ENCODE data around the gene MAP4K2. TPM values are rescaled to one million over a fixed set of nuclear protein-coding genes. Genes with fewer than 3 reads are reported as not detected.

MAP4K2 gene
- total and polyA plus RNA-seq, 7 donors: 3.0 to 6.7 (median 4.5) TPM

- intact Hi-C loops (cut with DNase I): no loop called here
Measured at GRCh38 chr11:64802370-64803157, 450 bp downstream of the MAP4K2 start.

GRCh38 chr11:64801561-64802369, 1.2 kb downstream of the MAP4K2 start:
- Histone ChIP-seq H3K4me1 (peaks cover 7% of the 10 kb centered on the region), H3K4me3 (peak overlapping the region; percentile 66), H3K36me3 (ENCODE audit: insufficient read depth in 1 of 2, low read depth in 1 of 2) (peaks cover 0 to 37% of the 10 kb centered on the region in 2 donors), H3K27me3 (ENCODE audit: insufficient read depth in 3 of 3, low read length in 2 of 3) (no peaks in the 10 kb centered on the region), H3K9me3 (no peaks in the 10 kb centered on the region), H3K27ac (peak overlapping the region; percentile 60)
- DNase-seq (no peak), ATAC-seq (no peak)
- WGBS, 3 donors: 47 to 68% (median 57%) methylated on average over 10 to 13 of the region's 13 CpGs
- intact Hi-C loops (cut with DNase I): no loop called here
- TF ChIP-seq CTCF (IDR thresholded peaks at IDR 0.05): no peak

More at GRCh38 chr11:64802370-64803157, 450 bp downstream of the MAP4K2 start:
- 17 to 24% (median 19%) methylated on average over 34 to 54 of the region's 54 CpGs for WGBS, 3 donors
- ATAC-seq (peak in 3 of 4 donors; percentile 1 to 8 (median 4)), DNase-seq (no peak)
- H3K27ac ChIP-seq: peak overlapping the region; percentile 60
- peak overlapping the region; percentile 66 for H3K4me3 ChIP-seq
- H3K4me1 ChIP-seq: peaks cover 7% of the 10 kb centered on the region
- peaks cover 0 to 39% of the 10 kb centered on the region in 2 donors for H3K36me3 ChIP-seq (ENCODE audit: insufficient read depth in 1 of 2, low read depth in 1 of 2)
- no peaks in the 10 kb centered on the region for H3K27me3 ChIP-seq (ENCODE audit: insufficient read depth in 3 of 3, low read length in 2 of 3)
- no peaks in the 10 kb centered on the region for H3K9me3 ChIP-seq
- TF ChIP-seq CTCF (IDR thresholded peaks at IDR 0.05): no peak

DNA sequence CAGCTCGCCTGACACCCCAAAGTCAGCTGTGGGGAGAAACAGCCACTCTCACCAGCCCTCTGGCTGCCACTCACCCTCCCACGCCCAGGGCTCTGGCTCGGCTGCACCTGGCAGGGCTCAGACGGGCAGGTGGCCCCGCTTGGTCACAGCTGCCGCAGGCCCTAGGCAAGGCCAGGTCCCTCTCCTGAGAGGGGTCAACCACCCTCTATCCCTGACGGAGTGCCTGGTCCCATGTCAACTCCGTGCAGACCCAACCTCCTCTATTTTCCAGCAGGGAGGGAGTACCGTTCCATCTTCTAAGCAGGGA, 1.9 kb downstream of the MAP4K2 start:
- WGBS, 3 donors: 56 to 72% (median 60%) methylated on average over 9 of the region's 9 CpGs
- Histone ChIP-seq H3K27ac (peak overlapping the region; percentile 60), H3K27me3 (ENCODE audit: insufficient read depth in 3 of 3, low read length in 2 of 3) (no peaks in the 10 kb centered on the region), H3K9me3 (no peaks in the 10 kb centered on the region), H3K4me1 (peaks cover 7% of the 10 kb centered on the region), H3K4me3 (no peak overlapping the region), H3K36me3 (ENCODE audit: insufficient read depth in 1 of 2, low read depth in 1 of 2) (peaks cover 0 to 36% of the 10 kb centered on the region in 2 donors)
- intact Hi-C loops (cut with DNase I): no loop called here
- ATAC-seq (no peak), DNase-seq (no peak)
- no peak for TF ChIP-seq CTCF (IDR thresholded peaks at IDR 0.05)

DNA sequence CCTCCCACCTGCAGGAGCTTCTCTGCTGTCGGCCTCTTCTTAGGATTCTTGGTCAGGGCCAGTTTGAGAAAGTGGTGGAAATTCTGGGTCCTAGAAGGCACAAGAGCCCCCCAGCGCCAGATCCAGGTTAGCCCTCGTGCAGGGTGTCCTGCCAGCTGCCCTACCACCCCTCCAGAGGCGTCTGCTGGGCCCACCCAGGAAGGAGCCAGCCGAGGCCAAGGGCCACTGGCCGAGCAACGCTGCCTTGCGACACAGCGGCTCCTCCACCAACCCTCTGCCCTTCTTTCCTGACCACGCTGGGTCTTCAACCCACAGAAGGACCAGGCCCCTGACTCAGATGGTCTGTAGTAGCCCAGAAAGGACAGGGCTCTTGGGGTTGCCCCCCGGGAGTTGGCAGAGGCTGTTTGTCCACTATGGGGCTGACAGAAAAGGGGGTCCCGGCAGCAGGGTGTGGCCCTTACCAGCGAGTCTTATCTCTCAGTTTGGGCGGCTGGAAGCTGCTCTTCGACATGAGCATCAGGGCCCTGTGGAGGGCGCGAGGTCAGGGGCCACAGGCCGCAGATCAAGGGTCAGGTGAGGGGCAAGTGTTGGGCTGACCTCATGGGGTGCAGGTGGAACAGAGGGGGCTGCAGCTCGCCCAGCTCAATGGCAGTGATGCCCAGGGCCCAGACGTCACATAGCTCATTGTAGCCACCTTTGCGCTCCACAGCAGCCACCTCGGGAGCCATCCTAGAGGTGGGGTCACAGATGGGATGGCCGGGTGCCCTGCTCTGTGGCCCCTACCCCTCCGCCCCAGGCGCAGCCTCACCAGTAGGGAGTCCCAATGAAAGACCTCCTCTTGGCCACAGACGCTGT, 2.5 kb downstream of the MAP4K2 start:
- ATAC-seq (no peak), DNase-seq (no peak)
- H3K9me3 ChIP-seq: no peaks in the 10 kb centered on the region
- TF ChIP-seq CTCF (IDR thresholded peaks at IDR 0.05): no peak
- WGBS, 3 donors: 78 to 82% (median 80%) methylated on average over 25 to 26 of the region's 26 CpGs
- peak overlapping the region; percentile 60 for H3K27ac ChIP-seq
- H3K4me3 ChIP-seq: no peak overlapping the region
- intact Hi-C loops (cut with DNase I): no loop called here
- peaks cover 7% of the 10 kb centered on the region for H3K4me1 ChIP-seq
- H3K27me3 ChIP-seq (ENCODE audit: insufficient read depth in 3 of 3, low read length in 2 of 3): no peaks in the 10 kb centered on the region
- peaks cover 0 to 33% of the 10 kb centered on the region in 2 donors for H3K36me3 ChIP-seq (ENCODE audit: insufficient read depth in 1 of 2, low read depth in 1 of 2)

Measured in psoas muscle (tissue), 8 donors.